K562 (cell line): Measurements from ENCODE around the gene CYSTM1. TPM values are rescaled to one million over a fixed set of nuclear protein-coding genes. Genes with fewer than 3 reads are reported as not detected.

Experiments
- ARID1B ChIP-seq: fragments of 450-650 bp; IDR thresholded peaks from 2 replicates; pipeline ENCODE4 v1.6.1; 2016; ENCODE audit warnings: antibody characterized with exemption, mild to moderate bottlenecking, inconsistent platforms
- BRCA1 ChIP-seq, 2 experiments: fragments of 450-650 bp in 1 of 2; sonication (generic) in 1 of 2; formaldehyde crosslinking in 1 of 2; IDR thresholded peaks; 2 replicates each; pipeline versions ENCODE4 v1.5.0 to v1.6.1; 2017 to 2020; ENCODE audit warnings: mild to moderate bottlenecking in 1 of 2, missing genetic modification reagents in 1 of 2
- BRD4 ChIP-seq: fragments of 200-600 bp; sonication (generic); IDR thresholded peaks from 2 replicates; pipeline ENCODE4 v1.6.1; 2017; ENCODE audit warnings: inconsistent platforms
- COPS2 ChIP-seq: fragments of 450-650 bp; conservative IDR thresholded peaks from 2 replicates; pipeline ENCODE4 v1.6.1; 2016; ENCODE audit warnings: mild to moderate bottlenecking, moderate library complexity
- ELF1 ChIP-seq: fragments of 200-800 bp; sonication (Bioruptor generic); IDR thresholded peaks from 2 replicates; pipeline ENCODE4 v1.6.1; 2016; ENCODE audit warnings: missing genetic modification characterization, missing compliant biosample characterization
- FOXK2 ChIP-seq, 2 experiments: fragments of 450-650 bp; IDR thresholded peaks in 1 of 2; conservative IDR thresholded peaks in 1 of 2; 2 replicates each; pipeline ENCODE4 v1.6.1; 2016; ENCODE audit warnings: low read depth in 2 of 2, mild to moderate bottlenecking in 1 of 2
- GABPB2 ChIP-seq: fragments of 250-450 bp; sonication (Bioruptor Pico); conservative IDR thresholded peaks from 2 replicates; pipeline ENCODE4 v1.5.1; 2021; ENCODE audit warnings: mild to moderate bottlenecking
- HES1 ChIP-seq: fragments of 450-650 bp; IDR thresholded peaks from 2 replicates; pipeline ENCODE4 v1.6.1; 2016; ENCODE audit warnings: low read depth, mild to moderate bottlenecking, moderate library complexity
- HNRNPK ChIP-seq: fragments of 200-400 bp; formaldehyde crosslinking; IDR thresholded peaks from one replicate; pipeline ENCODE4 v1.6.1; 2018; ENCODE audit warnings: mild to moderate bottlenecking, low read depth, low read length; ENCODE audit not compliant: poor library complexity, severe bottlenecking
- NFE2L1 ChIP-seq: fragments of 450-650 bp; IDR thresholded peaks from 2 replicates; pipeline ENCODE4 v1.6.1; 2016; ENCODE audit warnings: missing genetic modification characterization, low read depth, mild to moderate bottlenecking, missing compliant biosample characterization, moderate library complexity, borderline replicate concordance
- NR3C1 ChIP-seq: sonication (generic); formaldehyde crosslinking; IDR thresholded peaks from 2 replicates; pipeline ENCODE4 v1.8.1; 2022; ENCODE audit warnings: missing genetic modification reagents
- RB1 ChIP-seq: fragments of 450-650 bp; IDR thresholded peaks from 2 replicates; pipeline ENCODE4 v1.6.1; 2017; ENCODE audit warnings: low read depth, mild to moderate bottlenecking
- RFX7 ChIP-seq: fragments of 250-450 bp; sonication (Bioruptor Pico); IDR thresholded peaks from 2 replicates; pipeline ENCODE4 v1.5.1; 2021; ENCODE audit warnings: mild to moderate bottlenecking
- SMAD3 ChIP-seq: fragments of 450-650 bp; formaldehyde crosslinking; conservative IDR thresholded peaks from 2 replicates; pipeline ENCODE4 v1.4.0; 2020; ENCODE audit warnings: mild to moderate bottlenecking
- TOE1 ChIP-seq, 2 experiments: fragments of 450-650 bp in 1 of 2; sonication (generic) in 1 of 2; formaldehyde crosslinking in 1 of 2; IDR thresholded peaks; 2 replicates each; pipeline versions ENCODE4 v1.7.1 to v1.8.0; 2016 to 2022; ENCODE audit warnings: borderline replicate concordance in 2 of 2, mild to moderate bottlenecking in 2 of 2, antibody characterized with exemption in 1 of 2, inconsistent platforms in 1 of 2, low read depth in 1 of 2, missing genetic modification reagents in 1 of 2, moderate library complexity in 1 of 2
- U2AF2 ChIP-seq: fragments of 200-400 bp; formaldehyde crosslinking; optimal IDR thresholded peaks from 2 replicates; pipeline ENCODE3; 2017; ENCODE audit warnings: low read depth, mild to moderate bottlenecking, low read length
- ZFX ChIP-seq: sonication (generic); formaldehyde crosslinking; IDR thresholded peaks from 2 replicates; pipeline ENCODE4 v1.8.0; 2022; ENCODE audit warnings: mild to moderate bottlenecking, missing genetic modification reagents, moderate library complexity
- ZNF174 ChIP-seq: fragments of 250-450 bp; sonication (Bioruptor Pico); IDR thresholded peaks from 2 replicates; pipeline ENCODE4 v1.4.0; 2020; ENCODE audit warnings: mild to moderate bottlenecking
- ZNF407 ChIP-seq: fragments of 450-650 bp; IDR thresholded peaks from 2 replicates; pipeline ENCODE4 v1.6.1; 2016; ENCODE audit warnings: low read depth
- ZNF431 ChIP-seq: sonication (generic); formaldehyde crosslinking; IDR thresholded peaks from 2 replicates; pipeline ENCODE4 v1.8.0; 2022; ENCODE audit warnings: mild to moderate bottlenecking, missing genetic modification reagents
- ZNF75A ChIP-seq: fragments of 450-650 bp; formaldehyde crosslinking; IDR thresholded peaks from 2 replicates; pipeline ENCODE4 v1.4.0; 2020; ENCODE audit warnings: mild to moderate bottlenecking
- ZNF77 ChIP-seq: fragments of 250-450 bp; sonication (Bioruptor Pico); IDR thresholded peaks from 2 replicates; pipeline ENCODE4 v1.5.0; 2020
- ZNF785 ChIP-seq: fragments of 250-450 bp; sonication (Bioruptor Pico); IDR thresholded peaks from 2 replicates; pipeline ENCODE4 v1.4.0; 2020; ENCODE audit warnings: mild to moderate bottlenecking
- polyA plus RNA-seq, 8 experiments: library from polyadenylated mRNA; depleted of rRNA in 4 of 8; stranded (reverse) in 5 of 8; unstranded in 3 of 8; fragments of >200 nt; fragmentation: Nextera tagmentation in 2 of 8; fragmentation: Illumina TruSeq in 1 of 8; extraction: Ambion mirVana in 2 of 8; extraction: Trizol in 1 of 8; gene quantifications; 2 replicates each; pipeline versions ENCODE4 v1.2.1 to v1.2.3, GENCODE V29; 2011 to 2014; ENCODE audit warnings: inconsistent platforms in 1 of 8, missing spikeins in 1 of 8
- total RNA-seq, 7 experiments: library from RNA; depleted of rRNA in 6 of 7; stranded (reverse); fragments of >200 nt in 6 of 7; fragmentation: Illumina TruSeq in 2 of 7; extraction: Trizol in 2 of 7; gene quantifications; 2 replicates each; pipeline versions ENCODE4 v1.2.1 to v1.2.3, GENCODE V29; 2011 to 2021; ENCODE audit warnings: low replicate concordance in 1 of 7

CYSTM1 gene
- total and polyA plus RNA-seq, 9 of the 15 experiments (the other 6 are each of a cell fraction or from before 2014, with no cell fraction given), result 76.1 to 422 (median 108) TPM

DNA sequence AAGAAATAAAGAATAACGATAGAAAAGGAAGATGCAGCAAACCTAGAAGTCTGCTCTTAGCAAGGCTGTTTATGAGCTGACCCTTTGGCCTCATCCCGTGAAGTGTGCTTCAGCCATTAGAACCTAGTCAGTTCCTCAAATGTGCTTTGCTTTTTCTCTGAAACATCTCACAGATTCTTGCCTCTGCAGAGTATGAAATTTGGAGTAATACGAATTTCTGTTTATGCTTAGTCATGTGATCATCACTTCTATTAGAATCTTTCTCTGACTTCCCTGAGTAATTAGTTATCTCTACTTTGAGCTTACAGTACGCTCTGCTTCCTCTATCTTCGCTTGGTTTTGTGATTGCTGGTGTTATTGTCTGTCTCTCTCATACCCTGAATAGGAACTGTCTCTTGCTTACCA is 11.3 kb downstream of the CYSTM1 start (continued):
- no peak for TF ChIP-seq ZNF407
- no peak for TF ChIP-seq BRD4
- 0 out of 2 replicates have a peak, but pooled peaks have one; percentile 33 for TF ChIP-seq HES1
- peak; percentile 94 for TF ChIP-seq TOE1 (IDR thresholded peaks at IDR 0.05; ENCODE audit: borderline replicate concordance)
- TF ChIP-seq TOE1 (CRISPR knock-in tag; IDR thresholded peaks at IDR 0.05; ENCODE audit: borderline replicate concordance, low read depth), result no peak
- TF ChIP-seq ARID1B, result peak; percentile 61
- no peak for TF ChIP-seq ZFX (CRISPR knock-in tag)
- no peak for TF ChIP-seq ZNF431 (CRISPR knock-in tag)
- no peak for TF ChIP-seq ZNF174
- no peak for TF ChIP-seq ZNF77 (CRISPR knock-in tag)
- TF ChIP-seq ELF1 (tag), result no peak
- no peak for TF ChIP-seq NR3C1
- TF ChIP-seq ZNF785 (CRISPR knock-in tag), result no peak
- TF ChIP-seq FOXK2 (conservative IDR thresholded peaks at IDR 0.05 in 1 of 2, IDR thresholded peaks at IDR 0.05 in 1 of 2; ENCODE audit: low read depth in 2 of 2), result 0 out of 4 replicates have a peak, but pooled peaks of 1 of the 2 experiments have one; percentile 21
- no peak for TF ChIP-seq RB1
- TF ChIP-seq NFE2L1 (tag), result peak; percentile 70
- no peak for TF ChIP-seq HNRNPK
- TF ChIP-seq BRCA1 (IDR thresholded peaks at IDR 0.05), result no peak
- no peak for TF ChIP-seq BRCA1 (CRISPR knock-in tag; IDR thresholded peaks at IDR 0.05)
- TF ChIP-seq GABPB2 (CRISPR knock-in tag), result no peak
- no peak for TF ChIP-seq COPS2
- TF ChIP-seq ZNF75A (CRISPR knock-in tag), result no peak
- no peak for TF ChIP-seq U2AF2
- no peak for TF ChIP-seq SMAD3
- no peak for TF ChIP-seq RFX7 (CRISPR knock-in tag)
